Calu3 (cell line): ENCODE measurements around the gene KIAA0825. TPM values are rescaled to one million over a fixed set of nuclear protein-coding genes. Genes with fewer than 3 reads are reported as not detected.

ENCODE experiments used
- BruUV-seq: library from RNA; stranded (reverse); fragments of 400-500 nt; replicated peaks from 2 replicates; lab custom pipeline; 2021; lab: Mats Ljungman, UMichigan
- CTCF ChIA-PET: fragments of 300-600 bp; sonication (Branson Sonifier 250); formaldehyde crosslinking; loops from one replicate; lab custom pipeline; 2022; ENCODE audit warnings: antibody characterized with exemption; lab: Charles Lee
- DNase-seq: peaks from one replicate; pipeline ENCODE4 v3.0.0; 2022
- H3K27ac Mint-ChIP-seq: one replicate; pipeline ENCODE4 v1.8.0; 2022; ENCODE audit warnings: mixed read lengths; ENCODE audit not compliant: unreplicated experiment
- H3K27me3 Mint-ChIP-seq: one replicate; pipeline ENCODE4 v1.8.0; 2022; ENCODE audit warnings: mixed read lengths; ENCODE audit not compliant: unreplicated experiment
- H3K36me3 Mint-ChIP-seq: one replicate; pipeline ENCODE4 v1.8.0; 2022; ENCODE audit warnings: mild to moderate bottlenecking, moderate library complexity, mixed read lengths; ENCODE audit not compliant: insufficient read depth, unreplicated experiment
- H3K4me1 Mint-ChIP-seq: one replicate; pipeline ENCODE4 v1.8.0; 2022; ENCODE audit warnings: mild to moderate bottlenecking, low read depth, mixed read lengths; ENCODE audit not compliant: unreplicated experiment
- H3K4me3 Mint-ChIP-seq: one replicate; pipeline ENCODE4 v1.8.0; 2022; ENCODE audit warnings: mild to moderate bottlenecking, low read depth, moderate library complexity, mixed read lengths; ENCODE audit not compliant: unreplicated experiment
- H3K9me3 Mint-ChIP-seq: one replicate; pipeline ENCODE4 v1.8.0; 2022; ENCODE audit warnings: low read depth, mixed read lengths; ENCODE audit not compliant: unreplicated experiment
- intact Hi-C: fragments of 100-400 bp; cut with micrococcal nuclease; formaldehyde crosslinking; loops from one replicate; pipeline ENCODE4 v1.10.0; 2022; ENCODE audit not compliant: unreplicated experiment
- total RNA-seq: library from RNA; stranded (reverse); gene quantifications from 2 replicates; pipeline ENCODE4 v1.2.3, GENCODE V29; 2022
- TF ChIP-seq, protein P1 (sequence below): fragments of 200-600 bp; IDR thresholded peaks from one replicate; pipeline ENCODE4 v1.8.0; 2022; ENCODE audit warnings: antibody characterized with exemption; ENCODE audit not compliant: unreplicated experiment

KIAA0825 gene
- total RNA-seq, 1 experiment from 2014 or later = 1.9 TPM

DNA sequence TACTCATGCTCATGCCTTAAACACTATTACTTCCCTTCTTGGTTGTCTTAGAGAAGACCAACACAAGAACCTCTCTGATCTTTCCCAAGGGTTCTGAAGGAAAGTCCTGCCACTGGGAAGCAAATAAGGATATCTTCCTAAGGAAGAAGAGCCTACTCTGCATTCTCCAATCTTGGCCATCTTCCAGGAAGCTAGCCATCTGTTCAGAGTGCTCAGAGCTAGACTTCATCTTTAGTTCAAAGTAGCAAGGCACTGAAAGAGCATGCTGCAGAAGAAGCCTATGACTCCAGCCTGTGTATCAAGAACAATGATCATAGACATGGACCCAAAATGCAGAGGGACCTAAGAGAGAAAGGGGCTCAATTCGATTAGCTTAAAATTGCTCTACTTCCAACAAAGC, 114.7 kb downstream of the KIAA0825 start:
- Mint-ChIP-seq H3K9me3 (no peaks in the 10 kb centered on the region), H3K27ac (no peak overlapping the region), H3K27me3 (no peaks in the 10 kb centered on the region), H3K4me3 (no peak overlapping the region), H3K36me3 (no peaks in the 10 kb centered on the region), H3K4me1 (no peaks in the 10 kb centered on the region)
- CTCF ChIA-PET = no interaction called here
- intact Hi-C loops = no loop called here
- DNase-seq = no peak
- TF ChIP-seq, protein P1, sequence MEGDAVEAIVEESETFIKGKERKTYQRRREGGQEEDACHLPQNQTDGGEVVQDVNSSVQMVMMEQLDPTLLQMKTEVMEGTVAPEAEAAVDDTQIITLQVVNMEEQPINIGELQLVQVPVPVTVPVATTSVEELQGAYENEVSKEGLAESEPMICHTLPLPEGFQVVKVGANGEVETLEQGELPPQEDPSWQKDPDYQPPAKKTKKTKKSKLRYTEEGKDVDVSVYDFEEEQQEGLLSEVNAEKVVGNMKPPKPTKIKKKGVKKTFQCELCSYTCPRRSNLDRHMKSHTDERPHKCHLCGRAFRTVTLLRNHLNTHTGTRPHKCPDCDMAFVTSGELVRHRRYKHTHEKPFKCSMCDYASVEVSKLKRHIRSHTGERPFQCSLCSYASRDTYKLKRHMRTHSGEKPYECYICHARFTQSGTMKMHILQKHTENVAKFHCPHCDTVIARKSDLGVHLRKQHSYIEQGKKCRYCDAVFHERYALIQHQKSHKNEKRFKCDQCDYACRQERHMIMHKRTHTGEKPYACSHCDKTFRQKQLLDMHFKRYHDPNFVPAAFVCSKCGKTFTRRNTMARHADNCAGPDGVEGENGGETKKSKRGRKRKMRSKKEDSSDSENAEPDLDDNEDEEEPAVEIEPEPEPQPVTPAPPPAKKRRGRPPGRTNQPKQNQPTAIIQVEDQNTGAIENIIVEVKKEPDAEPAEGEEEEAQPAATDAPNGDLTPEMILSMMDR = no peak
- BruUV-seq = no TSS peak

DNA sequence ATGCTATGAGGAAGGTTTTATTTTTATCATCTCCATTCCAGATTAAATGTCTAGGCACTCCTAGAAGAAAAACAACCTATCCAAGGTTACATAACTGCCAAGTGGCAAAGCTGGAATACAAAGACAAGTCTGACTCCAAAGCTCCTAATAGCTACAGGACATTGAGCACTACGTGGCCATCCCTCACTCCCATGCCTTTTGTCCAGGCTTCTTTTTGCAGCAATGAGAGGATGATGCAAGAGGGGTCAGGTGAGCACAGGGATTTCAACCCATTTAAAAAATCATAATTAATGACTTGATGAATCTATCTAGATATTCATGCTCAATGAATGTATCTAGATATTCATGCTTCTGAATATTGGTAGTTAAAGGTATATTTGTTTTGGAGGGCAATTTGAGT, 117.0 kb downstream of the KIAA0825 start:
- CTCF ChIA-PET = no interaction called here
- no TSS peak for BruUV-seq
- Mint-ChIP-seq H3K27me3 (no peaks in the 10 kb centered on the region), H3K4me1 (no peaks in the 10 kb centered on the region), H3K27ac (no peak overlapping the region), H3K9me3 (no peaks in the 10 kb centered on the region), H3K4me3 (no peak overlapping the region), H3K36me3 (no peaks in the 10 kb centered on the region)
- TF ChIP-seq, protein P1 = no peak
- no peak for DNase-seq
- intact Hi-C loops = no loop called here

DNA sequence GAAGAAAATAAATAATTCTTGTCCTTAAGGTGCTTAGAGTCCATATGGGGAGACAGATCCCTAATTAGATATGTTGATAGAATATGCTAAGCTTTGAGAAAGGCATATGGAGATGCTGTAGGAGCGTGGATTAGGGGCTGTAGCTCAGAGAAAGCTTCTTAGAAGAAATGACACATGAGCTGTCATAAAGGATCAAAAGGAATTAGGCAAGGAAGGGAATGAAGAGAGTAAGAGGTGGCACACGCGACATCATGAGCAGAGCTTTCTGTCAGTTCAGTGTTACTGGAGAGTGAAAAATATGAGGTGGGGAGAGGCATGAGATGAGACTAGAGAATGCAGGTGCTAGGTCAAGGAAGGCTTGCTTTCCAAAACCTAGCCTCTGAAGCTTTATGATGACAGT, 118.6 kb downstream of the KIAA0825 start:
- DNase-seq = no peak
- BruUV-seq = no TSS peak
- Mint-ChIP-seq H3K9me3 (no peaks in the 10 kb centered on the region), H3K4me1 (no peaks in the 10 kb centered on the region), H3K4me3 (no peak overlapping the region), H3K27me3 (no peaks in the 10 kb centered on the region), H3K27ac (no peak overlapping the region), H3K36me3 (no peaks in the 10 kb centered on the region)
- intact Hi-C loops = no loop called here
- TF ChIP-seq, protein P1 = no peak
- CTCF ChIA-PET = no interaction called here

DNA sequence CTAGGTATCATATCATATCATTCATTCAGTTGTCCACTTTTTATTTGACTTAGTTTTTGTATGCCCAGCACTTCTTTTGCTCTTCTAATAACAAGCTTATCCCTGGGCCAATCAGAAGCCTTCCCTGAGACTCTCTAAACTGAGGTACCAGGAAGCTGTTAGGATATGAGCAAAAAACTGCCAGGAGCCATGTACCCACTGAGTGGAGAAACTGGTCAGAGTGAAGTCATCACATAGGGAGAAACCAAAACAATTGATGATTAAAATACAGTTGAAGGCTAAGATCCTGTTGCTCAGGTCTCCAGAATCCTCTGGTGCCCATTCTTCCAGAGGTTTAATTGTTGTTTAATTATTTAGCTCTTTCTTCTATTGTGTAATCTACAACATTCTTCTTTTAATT, 120.2 kb downstream of the KIAA0825 start:
- Mint-ChIP-seq H3K27me3 (no peaks in the 10 kb centered on the region), H3K4me1 (no peaks in the 10 kb centered on the region), H3K4me3 (no peak overlapping the region), H3K9me3 (no peaks in the 10 kb centered on the region), H3K36me3 (no peaks in the 10 kb centered on the region), H3K27ac (no peak overlapping the region)
- intact Hi-C loops = no loop called here
- no peak for DNase-seq
- CTCF ChIA-PET = no interaction called here
- no TSS peak for BruUV-seq
- TF ChIP-seq, protein P1 = no peak
